GM21526 (cell line): Measurements from ENCODE around the gene MED4.
"Not testable (repeated sequence)": the region's sequence is repeated elsewhere in the genome, so short reads cannot be mapped to it uniquely, and the experiment has no call there.

ENCODE experiments used
- ATAC-seq: cut with Tn5 transposase; IDR thresholded peaks from one replicate; pipeline ENCODE4 v1.9.1; 2021; ENCODE audit warnings: moderate library complexity; ENCODE audit not compliant: unreplicated experiment, low FRiP score

The MED4 gene

DNA sequence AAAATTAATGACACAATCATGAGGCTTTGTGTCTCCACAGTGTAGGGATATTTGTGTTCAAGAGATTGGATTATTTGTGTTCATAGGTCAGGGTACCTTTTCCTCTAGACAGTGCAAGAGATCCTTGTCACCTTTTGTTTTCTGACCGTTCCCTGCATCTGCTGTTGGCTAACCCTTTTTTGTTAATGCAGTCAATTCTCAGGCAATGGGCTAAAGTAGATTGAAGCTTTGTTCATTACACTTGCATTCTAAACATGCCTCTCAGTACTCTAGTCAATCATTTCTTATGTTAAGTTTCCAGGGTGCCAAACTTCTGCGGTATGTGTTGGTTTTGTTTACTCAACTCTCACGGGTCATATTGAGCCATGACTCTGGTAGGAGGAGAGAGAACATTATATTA lies 1.8 kb upstream of the MED4 start:
- no peak for ATAC-seq

DNA sequence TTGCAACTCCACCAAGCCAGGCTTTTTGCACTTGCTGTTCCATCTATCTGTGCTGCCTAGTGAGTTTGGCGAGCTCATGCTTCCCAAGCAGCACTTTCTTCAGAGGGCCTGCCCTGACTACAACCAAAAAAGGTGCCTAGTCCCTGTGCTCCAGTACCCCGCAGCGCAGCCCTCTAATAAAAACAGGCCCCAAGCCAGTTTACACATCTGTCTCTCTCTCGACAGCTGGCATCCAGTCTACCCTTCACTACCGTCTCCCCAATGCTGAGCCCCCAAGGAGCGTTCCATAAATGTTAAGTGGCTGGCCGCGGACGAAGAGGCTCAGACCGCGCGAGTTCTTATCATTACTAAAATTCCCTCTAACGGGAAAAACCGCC lies 512 bp downstream of the MED4 start:
- peak; percentile 20 for ATAC-seq

DNA sequence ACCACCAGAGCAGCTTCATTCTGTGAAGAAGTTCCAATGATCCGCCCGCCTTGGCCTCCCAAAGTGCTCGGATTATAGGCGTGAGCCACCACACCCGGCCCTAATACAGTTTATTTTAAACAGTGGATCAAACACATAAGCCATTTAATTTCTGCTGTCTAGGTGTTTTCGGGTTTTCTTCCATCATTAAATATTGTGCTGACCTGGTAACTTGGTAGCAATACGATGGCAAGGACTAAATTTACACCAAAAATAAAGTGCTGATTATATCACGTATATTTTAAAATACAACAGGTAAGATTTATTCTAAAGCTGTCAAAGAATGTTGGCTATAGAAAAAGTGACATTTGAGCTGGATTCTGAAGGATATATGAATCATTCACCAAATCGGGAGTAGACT lies 1.3 kb downstream of the MED4 start:
- no peak for ATAC-seq

DNA sequence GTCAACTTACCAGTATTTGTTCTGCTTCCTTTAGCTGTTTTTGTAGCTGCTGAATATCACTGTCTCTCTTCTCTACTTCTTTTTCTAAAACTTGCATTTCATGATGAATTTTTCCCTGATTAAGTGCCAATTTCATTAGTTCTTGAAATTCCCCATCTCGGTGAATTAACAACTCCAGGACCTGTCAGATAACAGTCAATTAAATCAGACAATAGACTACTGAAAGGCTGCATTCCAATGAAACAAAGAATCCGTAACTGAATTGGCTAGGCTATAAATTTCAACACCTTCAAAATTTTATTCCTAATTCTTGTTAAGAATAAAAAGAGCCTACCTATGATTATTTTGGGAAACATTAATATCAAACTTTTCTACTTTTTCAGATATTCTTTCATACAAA lies 8.6 kb downstream of the MED4 start:
- no peak for ATAC-seq

DNA sequence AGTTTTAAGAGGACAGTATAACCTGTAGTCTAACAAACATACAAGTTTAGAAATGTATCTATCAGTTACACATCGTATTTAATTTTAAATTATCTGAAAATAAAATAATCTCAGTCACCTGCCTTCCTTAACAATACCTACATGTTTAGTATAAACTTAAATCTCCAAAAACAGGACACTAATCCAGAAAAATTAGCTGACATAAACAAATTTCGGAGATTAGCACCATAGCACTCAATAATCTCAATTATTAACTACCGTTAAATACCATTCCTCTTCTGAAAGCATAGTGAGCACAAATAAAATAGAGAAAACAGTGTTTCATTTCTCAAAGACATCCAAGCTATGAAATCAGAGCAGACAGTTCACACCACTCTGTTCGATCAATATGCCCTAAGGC lies 13.2 kb downstream of the MED4 start:
- ATAC-seq = no peak

- peak; percentile 95 for ATAC-seq
Measured at GRCh38 chr13:48078251-48078656, 16.6 kb downstream of the MED4 start.

- ATAC-seq = no peak
Measured at GRCh38 chr13:48074006-48074405, 20.9 kb downstream of the MED4 start.

DNA sequence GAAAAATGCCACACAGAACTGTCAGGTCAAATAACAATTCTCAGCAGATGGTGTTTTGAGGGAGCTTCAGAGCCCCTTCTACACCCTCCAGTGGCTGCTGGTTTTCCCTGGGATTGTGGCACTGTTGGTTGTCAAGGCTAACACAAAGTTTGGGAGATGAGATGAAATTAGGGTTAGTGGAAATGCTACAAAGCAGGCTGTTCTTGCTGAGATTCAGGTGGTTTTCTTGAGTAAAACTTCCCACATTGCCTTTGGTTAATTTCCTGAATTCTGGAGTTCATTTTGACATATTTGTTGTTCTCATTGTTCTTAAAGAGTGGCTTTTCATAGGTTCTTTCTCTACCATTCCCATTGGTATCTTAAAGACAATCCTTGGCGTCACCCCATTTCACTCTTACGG lies 22.1 kb downstream of the MED4 start:
- no peak for ATAC-seq

GRCh38 chr13:48072304-48072703 lies 22.6 kb downstream of the MED4 start:
- ATAC-seq = no peak

DNA sequence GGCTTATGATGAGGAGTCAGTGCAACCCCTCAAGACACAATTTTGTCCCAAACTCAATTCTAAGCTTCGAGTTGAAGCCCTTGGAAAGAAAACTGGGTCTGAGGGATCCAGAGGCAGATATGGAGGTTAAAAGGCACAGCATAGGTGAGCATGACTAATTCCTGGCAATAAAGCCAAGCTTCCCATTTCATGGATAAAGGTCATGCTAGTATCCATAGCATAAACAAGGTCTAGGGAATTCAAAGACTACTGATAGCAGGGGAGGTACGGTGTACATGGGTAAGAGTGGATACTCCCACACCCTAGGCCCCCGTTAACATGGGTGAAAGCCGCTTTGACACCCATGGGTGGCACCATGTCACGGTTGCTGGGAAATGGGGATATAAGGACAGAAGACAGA lies 24.0 kb downstream of the MED4 start:
- ATAC-seq = no peak

GRCh38 chr13:48069573-48069972 lies 25.3 kb downstream of the MED4 start:
- ATAC-seq = no peak

DNA sequence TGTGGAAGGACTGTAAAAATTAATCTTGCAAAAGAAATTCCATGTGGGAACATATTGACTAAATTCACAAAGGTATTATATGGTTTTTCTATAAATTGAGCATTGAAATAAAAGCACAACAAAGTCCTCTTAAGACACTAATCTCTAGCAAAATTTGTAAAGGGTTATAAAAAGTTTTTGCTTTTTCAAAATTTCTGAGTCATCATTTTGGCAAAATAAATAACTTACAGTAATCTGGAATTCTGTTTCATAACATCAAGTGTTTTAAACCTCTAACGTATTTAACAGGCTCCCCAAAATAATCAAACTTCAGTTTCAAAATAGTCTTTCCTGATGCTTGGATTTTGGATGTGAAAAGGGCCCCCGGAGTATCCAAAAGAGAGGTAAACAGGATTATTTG lies 26.0 kb downstream of the MED4 start:
- no peak for ATAC-seq

- ATAC-seq = no peak
Measured at GRCh38 chr13:48068036-48068435, 26.9 kb downstream of the MED4 start.

DNA sequence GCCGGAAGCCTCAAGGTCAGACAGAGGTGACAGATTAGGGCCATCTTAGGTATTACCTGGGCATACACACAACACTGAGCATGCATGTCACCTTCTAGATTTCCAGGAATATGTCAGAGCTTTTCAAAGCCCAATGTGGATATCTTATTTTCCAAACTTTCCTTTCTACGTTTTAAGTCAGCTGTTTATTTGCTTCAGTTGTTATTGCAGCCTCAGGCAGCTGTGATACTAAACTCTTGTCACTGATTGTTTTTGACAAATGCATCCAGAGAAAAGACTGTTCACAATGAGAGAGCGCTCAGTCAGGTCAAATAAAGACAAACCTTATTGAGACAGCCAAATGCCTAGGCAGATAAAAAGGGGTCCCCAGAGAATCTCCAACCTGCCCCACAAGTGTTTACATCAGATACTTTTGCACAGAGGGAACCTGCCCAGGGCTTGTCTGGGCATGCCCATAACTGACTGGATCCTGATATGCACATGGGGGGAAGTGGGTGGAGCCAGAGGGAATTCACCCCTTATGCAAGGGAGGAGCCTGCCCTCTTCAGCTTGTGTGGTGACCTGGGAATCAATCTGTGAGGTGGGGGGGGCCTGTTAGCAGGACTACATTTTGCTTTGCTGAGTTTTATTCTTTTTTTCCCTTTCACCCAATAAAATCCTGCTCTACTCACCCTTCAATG lies 28.5 kb downstream of the MED4 start:
- no peak for ATAC-seq

DNA sequence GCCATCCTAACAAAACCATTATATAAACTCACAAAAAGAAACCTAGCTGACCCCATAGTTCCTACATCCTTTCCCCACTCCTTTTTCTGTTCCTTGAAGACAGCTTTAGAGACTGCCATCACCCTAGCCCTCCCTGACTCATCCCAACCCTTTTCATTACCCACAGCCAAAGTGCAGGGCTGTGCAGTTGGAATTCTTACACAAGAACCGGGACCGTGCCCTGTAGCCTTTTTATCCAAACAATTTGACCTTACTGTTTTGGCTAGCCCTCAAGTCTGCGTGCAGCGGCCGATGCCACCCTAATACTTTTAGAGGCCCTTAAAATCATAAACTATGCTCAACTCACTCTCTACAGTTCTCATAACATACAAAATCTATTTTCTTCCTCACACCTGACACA lies 35.0 kb downstream of the MED4 start:
- not testable (repeated sequence) for ATAC-seq

- ATAC-seq = not testable (repeated sequence)
Measured at GRCh38 chr13:48058536-48058935, 36.4 kb downstream of the MED4 start.

GRCh38 chr13:48055712-48056111 lies 39.2 kb downstream of the MED4 start:
- no peak for ATAC-seq

DNA sequence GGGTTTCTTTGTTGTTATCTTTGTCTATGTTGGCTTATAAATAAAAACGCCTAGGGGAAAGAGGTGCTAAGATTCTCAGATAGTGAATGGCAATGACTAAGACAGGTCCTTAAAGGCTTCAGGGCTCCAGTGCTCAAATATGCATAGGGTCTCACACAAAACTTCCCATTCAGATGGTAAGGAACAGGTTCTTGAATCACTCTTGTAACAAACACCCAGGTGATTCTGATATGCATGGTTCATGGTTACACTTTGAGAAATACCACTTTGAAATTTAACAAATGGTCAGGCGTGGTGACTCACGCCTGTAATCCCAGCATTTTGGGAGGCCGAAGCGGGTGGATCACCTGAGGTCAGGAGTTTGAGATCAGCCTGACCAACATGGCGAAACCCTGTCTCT lies 40.3 kb downstream of the MED4 start:
- ATAC-seq = no peak

- no peak for ATAC-seq
Measured at GRCh38 chr13:48050550-48050949, 44.4 kb downstream of the MED4 start.

- ATAC-seq = no peak
Measured at GRCh38 chr13:48043789-48044503, 51.0 kb downstream of the MED4 start.

DNA sequence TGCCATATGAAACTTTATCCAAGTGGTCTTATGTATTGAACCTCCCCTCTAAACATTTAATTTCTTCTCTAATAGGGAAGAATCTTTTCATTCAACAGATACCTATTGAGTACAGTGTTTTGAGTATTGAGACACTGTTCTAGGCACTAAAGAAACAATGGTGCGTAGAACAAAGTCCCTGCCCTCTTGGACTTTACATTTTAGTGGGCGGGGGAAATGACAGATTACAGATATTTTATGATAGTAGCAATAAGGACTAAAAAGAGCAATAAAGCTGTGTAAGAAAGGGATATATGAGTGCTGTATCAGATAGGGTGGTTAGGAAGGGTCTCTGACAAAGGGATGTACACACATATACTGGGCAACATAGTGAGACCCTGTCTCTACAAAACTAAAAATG lies 52.0 kb downstream of the MED4 start:
- ATAC-seq = no peak

- no peak for ATAC-seq
Measured at GRCh38 chr13:48040896-48041295, 54.0 kb downstream of the MED4 start.
